ENCODE data around the gene RNF222. TPM values are rescaled to one million over a fixed set of nuclear protein-coding genes. Genes with fewer than 3 reads are reported as not detected.

The RNF222 gene
- total and polyA plus RNA-seq, 4 donors, result 0.11 TPM; not detected in 3

DNA sequence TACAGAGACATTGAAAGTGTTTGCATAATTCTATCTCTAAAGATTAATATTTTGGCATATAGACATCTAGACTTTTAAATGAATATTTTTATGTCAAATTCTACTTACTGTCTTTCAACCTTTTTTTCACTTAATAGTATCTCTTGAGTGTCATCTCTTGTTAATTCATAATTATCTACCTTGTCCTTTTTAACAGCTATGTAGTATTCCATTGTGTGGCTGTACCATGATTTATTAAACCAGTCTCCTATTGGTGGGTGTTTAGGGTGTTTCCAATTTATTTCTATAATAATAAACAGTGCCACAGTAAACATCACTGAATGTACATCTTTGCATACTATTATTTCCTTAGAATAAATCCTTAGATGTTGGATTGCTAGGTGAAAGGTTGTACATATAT, 16.3 kb upstream of the RNF222 start:
- H3K4me1 ChIP-seq (ENCODE audit: control insufficient read depth, insufficient read depth, low read length), result no peaks in the 10 kb centered on the region
- H3K36me3 ChIP-seq (ENCODE audit: control insufficient read depth, insufficient read depth, low read length), result no peaks in the 10 kb centered on the region
- no peak overlapping the region for H3K27ac ChIP-seq (ENCODE audit: low read depth, low read length)
- H3K9me3 ChIP-seq (ENCODE audit: control insufficient read depth, insufficient read depth, low read length), result no peaks in the 10 kb centered on the region
- H3K27me3 ChIP-seq (ENCODE audit: control insufficient read depth, insufficient read depth, low read length), result peaks cover 15% of the 10 kb centered on the region
- DNase-seq (ENCODE audit: low read depth in 4 of 6, low spot score in 6 of 6), result no peak
- no peak overlapping the region for H3K4me3 ChIP-seq (ENCODE audit: low read depth, low read length)

DNA sequence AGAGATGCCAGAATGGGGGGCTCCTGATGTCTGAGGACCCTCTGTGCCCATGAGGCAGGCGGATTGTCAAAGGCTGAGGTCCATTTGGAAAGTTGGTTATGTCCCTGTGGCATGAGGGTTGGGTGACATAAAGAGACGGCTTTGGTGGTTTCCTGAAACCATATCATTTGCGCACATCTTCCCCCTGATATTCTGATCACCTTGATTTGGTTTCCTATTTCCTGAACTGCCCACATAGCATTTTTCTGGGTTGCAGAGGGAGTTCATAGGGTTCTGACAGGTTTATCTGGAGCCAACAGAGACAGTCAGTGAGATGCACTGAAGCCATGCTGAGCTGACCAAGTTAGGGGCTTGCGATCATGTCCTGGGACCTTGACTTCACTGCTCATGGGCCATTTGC, 15.7 kb upstream of the RNF222 start:
- Histone ChIP-seq H3K9me3 (ENCODE audit: control insufficient read depth, insufficient read depth, low read length) (no peaks in the 10 kb centered on the region), H3K27ac (ENCODE audit: low read depth, low read length) (no peak overlapping the region)
- WGBS (ENCODE audit: insufficient coverage), result 90% methylated on average over 2 of the region's 4 CpGs

GRCh38 chr17:8412089-8412488, 14.5 kb upstream of the RNF222 start:
- DNase-seq (ENCODE audit: low read depth in 4 of 6, low spot score in 6 of 6), result no peak

More for the DNA sequence above, 15.7 kb upstream of the RNF222 start:
- no peaks in the 10 kb centered on the region for H3K4me1 ChIP-seq (ENCODE audit: control insufficient read depth, insufficient read depth, low read length)
- DNase-seq (ENCODE audit: low read depth in 4 of 6, low spot score in 6 of 6), result no peak
- H3K27me3 ChIP-seq (ENCODE audit: control insufficient read depth, insufficient read depth, low read length), result peaks cover 13% of the 10 kb centered on the region
- H3K36me3 ChIP-seq (ENCODE audit: control insufficient read depth, insufficient read depth, low read length), result no peaks in the 10 kb centered on the region
- H3K4me3 ChIP-seq (ENCODE audit: low read depth, low read length), result no peak overlapping the region

GRCh38 chr17:8410883-8411238, 13.2 kb upstream of the RNF222 start:
- no peaks in the 10 kb centered on the region for H3K9me3 ChIP-seq (ENCODE audit: control insufficient read depth, insufficient read depth, low read length)
- WGBS (ENCODE audit: insufficient coverage), result no CpG with 5 or more reads among the region's 1 CpG
- no peak overlapping the region for H3K27ac ChIP-seq (ENCODE audit: low read depth, low read length)
- H3K36me3 ChIP-seq (ENCODE audit: control insufficient read depth, insufficient read depth, low read length), result no peaks in the 10 kb centered on the region
- no peak overlapping the region for H3K4me3 ChIP-seq (ENCODE audit: low read depth, low read length)
- DNase-seq (ENCODE audit: low read depth in 4 of 6, low spot score in 6 of 6), result no peak
- no peaks in the 10 kb centered on the region for H3K4me1 ChIP-seq (ENCODE audit: control insufficient read depth, insufficient read depth, low read length)
- peaks cover 7% of the 10 kb centered on the region for H3K27me3 ChIP-seq (ENCODE audit: control insufficient read depth, insufficient read depth, low read length)

More at GRCh38 chr17:8412089-8412488, 14.5 kb upstream of the RNF222 start:
- WGBS (ENCODE audit: insufficient coverage), result 83% methylated on average over 3 of the region's 5 CpGs
- Histone ChIP-seq H3K4me1 (ENCODE audit: control insufficient read depth, insufficient read depth, low read length) (no peaks in the 10 kb centered on the region), H3K27ac (ENCODE audit: low read depth, low read length) (no peak overlapping the region), H3K9me3 (ENCODE audit: control insufficient read depth, insufficient read depth, low read length) (no peaks in the 10 kb centered on the region), H3K27me3 (ENCODE audit: control insufficient read depth, insufficient read depth, low read length) (peaks cover 7% of the 10 kb centered on the region), H3K36me3 (ENCODE audit: control insufficient read depth, insufficient read depth, low read length) (no peaks in the 10 kb centered on the region), H3K4me3 (ENCODE audit: low read depth, low read length) (no peak overlapping the region)

- no peaks in the 10 kb centered on the region for H3K4me1 ChIP-seq (ENCODE audit: control insufficient read depth, insufficient read depth, low read length)
- H3K27ac ChIP-seq (ENCODE audit: low read depth, low read length), result no peak overlapping the region
- no peak overlapping the region for H3K4me3 ChIP-seq (ENCODE audit: low read depth, low read length)
- 22% methylated on average over 15 of the region's 19 CpGs for WGBS (ENCODE audit: insufficient coverage)
- peaks cover 7% of the 10 kb centered on the region for H3K27me3 ChIP-seq (ENCODE audit: control insufficient read depth, insufficient read depth, low read length)
- peak; percentile 69 to 96 (median 88) for DNase-seq (ENCODE audit: low read depth in 4 of 6, low spot score in 6 of 6)
- H3K36me3 ChIP-seq (ENCODE audit: control insufficient read depth, insufficient read depth, low read length), result no peaks in the 10 kb centered on the region
- no peaks in the 10 kb centered on the region for H3K9me3 ChIP-seq (ENCODE audit: control insufficient read depth, insufficient read depth, low read length)
These were observed 12.6 kb upstream of the RNF222 start for GRCh38 chr17:8409966-8410882.

GRCh38 chr17:8408371-8408770, 10.7 kb upstream of the RNF222 start:
- H3K36me3 ChIP-seq (ENCODE audit: control insufficient read depth, insufficient read depth, low read length), result no peaks in the 10 kb centered on the region
- H3K4me1 ChIP-seq (ENCODE audit: control insufficient read depth, insufficient read depth, low read length), result no peaks in the 10 kb centered on the region
- no peaks in the 10 kb centered on the region for H3K9me3 ChIP-seq (ENCODE audit: control insufficient read depth, insufficient read depth, low read length)
- no peak overlapping the region for H3K4me3 ChIP-seq (ENCODE audit: low read depth, low read length)
- 60% methylated on average over 11 of the region's 14 CpGs for WGBS (ENCODE audit: insufficient coverage)
- H3K27ac ChIP-seq (ENCODE audit: low read depth, low read length), result no peak overlapping the region
- peaks cover 7% of the 10 kb centered on the region for H3K27me3 ChIP-seq (ENCODE audit: control insufficient read depth, insufficient read depth, low read length)
- no peak for DNase-seq (ENCODE audit: low read depth in 4 of 6, low spot score in 6 of 6)

DNA sequence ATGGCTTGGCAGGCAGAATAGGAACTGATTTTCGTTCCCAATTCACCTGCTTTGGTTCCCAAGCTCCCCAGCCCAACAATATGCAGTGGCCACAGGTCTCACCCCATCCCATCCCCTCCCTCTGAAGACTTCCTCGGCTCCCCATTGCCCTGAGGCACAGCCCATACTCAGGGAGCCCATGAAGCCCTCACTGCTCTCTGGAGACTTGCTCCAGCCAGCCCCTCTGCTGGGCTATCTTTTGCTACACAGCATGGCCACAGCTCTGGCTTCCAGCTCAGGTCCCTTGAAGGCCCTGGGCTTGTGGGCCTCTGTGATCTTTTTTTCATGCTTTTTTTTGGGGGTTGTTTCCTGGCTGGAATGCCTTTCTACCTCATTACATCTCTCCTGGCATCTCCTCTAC, 8.5 kb upstream of the RNF222 start:
- no peaks in the 10 kb centered on the region for H3K4me1 ChIP-seq (ENCODE audit: control insufficient read depth, insufficient read depth, low read length)
- no peak overlapping the region for H3K27ac ChIP-seq (ENCODE audit: low read depth, low read length)
- peaks cover 2% of the 10 kb centered on the region for H3K27me3 ChIP-seq (ENCODE audit: control insufficient read depth, insufficient read depth, low read length)
- no peak overlapping the region for H3K4me3 ChIP-seq (ENCODE audit: low read depth, low read length)
- no peaks in the 10 kb centered on the region for H3K36me3 ChIP-seq (ENCODE audit: control insufficient read depth, insufficient read depth, low read length)
- no peaks in the 10 kb centered on the region for H3K9me3 ChIP-seq (ENCODE audit: control insufficient read depth, insufficient read depth, low read length)
- DNase-seq (ENCODE audit: low read depth in 4 of 6, low spot score in 6 of 6), result no peak
- WGBS (ENCODE audit: insufficient coverage), result 74% methylated on average over 2 of the region's 2 CpGs

DNA sequence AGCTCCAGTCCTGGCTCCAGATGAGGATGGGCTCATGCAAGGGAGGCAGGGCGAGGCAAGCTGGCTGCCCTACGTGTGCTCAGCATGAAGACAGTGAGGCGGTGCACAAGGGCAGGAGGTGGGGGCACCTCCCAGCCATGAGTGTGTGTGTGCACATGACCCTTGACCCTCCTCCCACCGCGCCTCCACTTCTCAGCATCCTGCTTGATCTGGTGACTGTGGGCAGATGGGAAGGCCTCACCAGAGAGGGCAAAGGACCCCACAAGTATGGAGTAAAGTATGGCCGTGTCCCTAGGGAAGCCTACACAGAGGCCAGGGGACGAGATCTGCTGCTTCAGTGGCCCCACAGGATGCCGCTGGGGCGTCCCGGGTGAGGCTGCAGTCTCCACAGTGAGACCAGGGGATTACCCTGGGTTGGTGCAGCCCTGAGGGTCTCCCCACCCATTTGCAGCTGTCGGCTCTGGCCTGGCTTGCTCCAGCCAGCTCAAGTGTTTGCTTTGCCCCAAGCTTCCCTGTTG, 7.9 kb upstream of the RNF222 start:
- Histone ChIP-seq H3K27ac (ENCODE audit: low read depth, low read length) (no peak overlapping the region), H3K36me3 (ENCODE audit: control insufficient read depth, insufficient read depth, low read length) (no peaks in the 10 kb centered on the region), H3K4me1 (ENCODE audit: control insufficient read depth, insufficient read depth, low read length) (no peaks in the 10 kb centered on the region), H3K9me3 (ENCODE audit: control insufficient read depth, insufficient read depth, low read length) (no peaks in the 10 kb centered on the region), H3K27me3 (ENCODE audit: control insufficient read depth, insufficient read depth, low read length) (no peaks in the 10 kb centered on the region), H3K4me3 (ENCODE audit: low read depth, low read length) (no peak overlapping the region)
- DNase-seq (ENCODE audit: low read depth in 4 of 6, low spot score in 6 of 6), result no peak
- 86% methylated on average over 7 of the region's 11 CpGs for WGBS (ENCODE audit: insufficient coverage)

DNA sequence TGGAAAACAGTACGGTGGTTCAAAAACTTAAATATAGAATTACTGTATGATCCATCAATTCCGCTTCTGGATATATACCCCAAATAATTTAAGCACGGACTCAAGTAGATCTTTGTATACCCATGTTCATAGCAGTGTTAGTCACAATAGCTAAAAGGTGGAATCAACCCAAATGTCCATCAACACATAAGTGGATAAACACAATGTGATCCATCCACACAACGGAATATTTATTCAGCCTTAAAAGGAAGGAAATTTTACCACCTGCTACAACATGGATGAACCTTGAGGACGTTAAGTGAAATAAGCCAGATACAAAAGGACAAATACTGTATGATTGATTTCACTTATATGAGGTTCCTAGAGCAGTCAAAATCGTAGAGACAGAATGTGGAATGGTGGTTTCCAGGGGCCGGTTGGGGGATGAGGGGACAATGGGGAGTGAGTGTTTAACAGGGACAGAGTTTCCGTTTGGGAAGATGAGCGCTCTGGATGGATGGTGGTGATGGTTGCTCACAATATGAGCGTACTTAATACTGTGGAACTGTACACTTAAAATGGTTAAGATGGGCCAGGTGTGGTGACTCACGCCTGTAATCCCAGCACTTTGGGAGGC, 5.4 kb upstream of the RNF222 start:
- Histone ChIP-seq H3K27me3 (ENCODE audit: control insufficient read depth, insufficient read depth, low read length) (peaks cover 2% of the 10 kb centered on the region), H3K27ac (ENCODE audit: low read depth, low read length) (no peak overlapping the region), H3K4me1 (ENCODE audit: control insufficient read depth, insufficient read depth, low read length) (no peaks in the 10 kb centered on the region), H3K9me3 (ENCODE audit: control insufficient read depth, insufficient read depth, low read length) (no peaks in the 10 kb centered on the region), H3K4me3 (ENCODE audit: low read depth, low read length) (no peak overlapping the region), H3K36me3 (ENCODE audit: control insufficient read depth, insufficient read depth, low read length) (no peaks in the 10 kb centered on the region)
- 80% methylated on average over 7 of the region's 11 CpGs for WGBS (ENCODE audit: insufficient coverage)
- no peak for DNase-seq (ENCODE audit: low read depth in 4 of 6, low spot score in 6 of 6)

- Histone ChIP-seq H3K27ac (ENCODE audit: low read depth, low read length) (no peak overlapping the region), H3K4me1 (ENCODE audit: control insufficient read depth, insufficient read depth, low read length) (no peaks in the 10 kb centered on the region), H3K4me3 (ENCODE audit: low read depth, low read length) (no peak overlapping the region), H3K36me3 (ENCODE audit: control insufficient read depth, insufficient read depth, low read length) (no peaks in the 10 kb centered on the region), H3K9me3 (ENCODE audit: control insufficient read depth, insufficient read depth, low read length) (no peaks in the 10 kb centered on the region), H3K27me3 (ENCODE audit: control insufficient read depth, insufficient read depth, low read length) (peaks cover 9% of the 10 kb centered on the region)
- DNase-seq (ENCODE audit: low read depth in 4 of 6, low spot score in 6 of 6), result no peak
- 80% methylated on average over 1 of the region's 2 CpGs for WGBS (ENCODE audit: insufficient coverage)
These were observed 3.5 kb upstream of the RNF222 start for GRCh38 chr17:8401107-8401506.
